Endothelial cell of umbilical vein (primary cell): ENCODE results near the gene MDN1.

Experiments used
- EZH2 ChIP-seq: IDR thresholded peaks from 2 replicates; pipeline ENCODE4 v1.6.1; 2012; ENCODE audit warnings: borderline replicate concordance, low read depth, mild to moderate bottlenecking, moderate library complexity, low read length, inconsistent platforms; ENCODE audit not compliant: severe bottlenecking
- FOS ChIP-seq: IDR thresholded peaks from 2 replicates; pipeline ENCODE4 v1.6.1; 2011; ENCODE audit warnings: mild to moderate bottlenecking, low read length, moderate library complexity, borderline replicate concordance; ENCODE audit not compliant: insufficient read depth
- GATA2 ChIP-seq: IDR thresholded peaks from 2 replicates; pipeline ENCODE4 v1.7.0; 2011; ENCODE audit warnings: low read depth, mild to moderate bottlenecking, moderate library complexity, mixed read lengths, low read length; ENCODE audit not compliant: insufficient read length, insufficient read depth
- JUN ChIP-seq: IDR thresholded peaks from 2 replicates; pipeline ENCODE4 v1.6.1; 2011; ENCODE audit warnings: borderline replicate concordance, low read depth; ENCODE audit not compliant: insufficient read length, insufficient read depth
- MYC ChIP-seq: IDR thresholded peaks from one replicate; pipeline ENCODE4 v1.6.1; 2011; ENCODE audit warnings: mild to moderate bottlenecking, low read depth, low read length
- POLR2A ChIP-seq: IDR thresholded peaks from 2 replicates; pipeline ENCODE4 v1.6.1; 2012; ENCODE audit warnings: low read depth, mild to moderate bottlenecking, control low read depth, low read length
- POLR2AphosphoS5 ChIP-seq: IDR thresholded peaks from 2 replicates; pipeline ENCODE4 v1.6.1; 2012; ENCODE audit warnings: low read depth, mild to moderate bottlenecking, control low read depth, low read length, moderate library complexity; ENCODE audit not compliant: insufficient read depth
- TF ChIP-seq, protein P1 (sequence below), 2 donors: IDR thresholded peaks; 1 replicate in 1 of 2; 2 replicates in 1 of 2; pipeline ENCODE4 v1.5.1; 2011; ENCODE audit warnings: low read length in 2 of 2, mild to moderate bottlenecking in 2 of 2, moderate library complexity in 2 of 2, control low read depth in 1 of 2, inconsistent platforms in 1 of 2, low read depth in 1 of 2; ENCODE audit not compliant: insufficient read depth in 1 of 2; ENCODE audit errors: extremely low read depth in 1 of 2
- TF ChIP-seq, protein P2 (sequence below): IDR thresholded peaks from 2 replicates; pipeline ENCODE4 v1.6.1; 2011; ENCODE audit not compliant: insufficient read depth, insufficient read length

DNA sequence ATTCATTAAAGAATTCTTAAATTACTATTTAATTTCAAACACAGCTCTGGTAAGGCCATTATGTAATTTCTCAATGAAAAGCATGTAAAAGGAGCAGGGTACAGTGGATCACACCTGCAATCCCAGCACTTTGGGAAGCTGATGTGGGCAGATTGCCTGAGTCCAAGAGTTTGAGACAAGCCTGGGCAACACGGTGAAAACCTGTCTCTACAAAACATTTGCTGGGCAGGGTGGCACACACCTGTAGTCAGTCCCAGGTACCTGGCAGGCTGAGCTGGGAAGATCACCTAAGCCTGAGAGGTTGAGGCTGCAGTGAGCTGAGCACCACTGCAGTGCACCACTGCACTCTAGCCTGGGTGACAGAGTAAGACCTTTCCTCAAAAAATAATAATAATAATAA lies 37.4 kb downstream of the MDN1 start:
- TF ChIP-seq, protein P1, sequence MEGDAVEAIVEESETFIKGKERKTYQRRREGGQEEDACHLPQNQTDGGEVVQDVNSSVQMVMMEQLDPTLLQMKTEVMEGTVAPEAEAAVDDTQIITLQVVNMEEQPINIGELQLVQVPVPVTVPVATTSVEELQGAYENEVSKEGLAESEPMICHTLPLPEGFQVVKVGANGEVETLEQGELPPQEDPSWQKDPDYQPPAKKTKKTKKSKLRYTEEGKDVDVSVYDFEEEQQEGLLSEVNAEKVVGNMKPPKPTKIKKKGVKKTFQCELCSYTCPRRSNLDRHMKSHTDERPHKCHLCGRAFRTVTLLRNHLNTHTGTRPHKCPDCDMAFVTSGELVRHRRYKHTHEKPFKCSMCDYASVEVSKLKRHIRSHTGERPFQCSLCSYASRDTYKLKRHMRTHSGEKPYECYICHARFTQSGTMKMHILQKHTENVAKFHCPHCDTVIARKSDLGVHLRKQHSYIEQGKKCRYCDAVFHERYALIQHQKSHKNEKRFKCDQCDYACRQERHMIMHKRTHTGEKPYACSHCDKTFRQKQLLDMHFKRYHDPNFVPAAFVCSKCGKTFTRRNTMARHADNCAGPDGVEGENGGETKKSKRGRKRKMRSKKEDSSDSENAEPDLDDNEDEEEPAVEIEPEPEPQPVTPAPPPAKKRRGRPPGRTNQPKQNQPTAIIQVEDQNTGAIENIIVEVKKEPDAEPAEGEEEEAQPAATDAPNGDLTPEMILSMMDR (IDR thresholded peaks at IDR 0.05; ENCODE audit: extremely low read depth in 1 of 2, insufficient read depth in 1 of 2, low read depth in 1 of 2, low read length in 2 of 2) = no peak
- TF ChIP-seq EZH2 (no peak), JUN (no peak), POLR2A (no peak), POLR2AphosphoS5 (no peak), MYC (no peak), FOS (no peak), GATA2 (no peak)
- TF ChIP-seq, protein P2, sequence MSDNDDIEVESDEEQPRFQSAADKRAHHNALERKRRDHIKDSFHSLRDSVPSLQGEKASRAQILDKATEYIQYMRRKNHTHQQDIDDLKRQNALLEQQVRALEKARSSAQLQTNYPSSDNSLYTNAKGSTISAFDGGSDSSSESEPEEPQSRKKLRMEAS = no peak
